ENCODE results near the gene THEMIS2.
A peak's percentile ranks its signal among the peaks of the same experiment; 100 is the strongest.

- TF ChIP-seq POLR2A (IDR thresholded peaks at IDR 0.05; ENCODE audit: low read length) = peak; percentile 25
- no peak for TF ChIP-seq GATA1 (IDR thresholded peaks at IDR 0.05; ENCODE audit: low read depth, low read length)
Observed at GRCh38 chr1:27889506-27889905, 17.2 kb downstream of the THEMIS2 start.
